ENCODE results near the gene WDFY4. TPM values are rescaled to one million over a fixed set of nuclear protein-coding genes. Genes with fewer than 3 reads are reported as not detected.

Gene WDFY4
- polyA plus RNA-seq, 1 experiment = not detected

- H3K27me3 ChIP-seq (ENCODE audit: control insufficient read depth, insufficient read depth, low read length) = 0 out of 2 replicates have a peak, but pooled peaks cover 2% of the 10 kb centered on the region
- TF ChIP-seq, protein P1, sequence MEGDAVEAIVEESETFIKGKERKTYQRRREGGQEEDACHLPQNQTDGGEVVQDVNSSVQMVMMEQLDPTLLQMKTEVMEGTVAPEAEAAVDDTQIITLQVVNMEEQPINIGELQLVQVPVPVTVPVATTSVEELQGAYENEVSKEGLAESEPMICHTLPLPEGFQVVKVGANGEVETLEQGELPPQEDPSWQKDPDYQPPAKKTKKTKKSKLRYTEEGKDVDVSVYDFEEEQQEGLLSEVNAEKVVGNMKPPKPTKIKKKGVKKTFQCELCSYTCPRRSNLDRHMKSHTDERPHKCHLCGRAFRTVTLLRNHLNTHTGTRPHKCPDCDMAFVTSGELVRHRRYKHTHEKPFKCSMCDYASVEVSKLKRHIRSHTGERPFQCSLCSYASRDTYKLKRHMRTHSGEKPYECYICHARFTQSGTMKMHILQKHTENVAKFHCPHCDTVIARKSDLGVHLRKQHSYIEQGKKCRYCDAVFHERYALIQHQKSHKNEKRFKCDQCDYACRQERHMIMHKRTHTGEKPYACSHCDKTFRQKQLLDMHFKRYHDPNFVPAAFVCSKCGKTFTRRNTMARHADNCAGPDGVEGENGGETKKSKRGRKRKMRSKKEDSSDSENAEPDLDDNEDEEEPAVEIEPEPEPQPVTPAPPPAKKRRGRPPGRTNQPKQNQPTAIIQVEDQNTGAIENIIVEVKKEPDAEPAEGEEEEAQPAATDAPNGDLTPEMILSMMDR (IDR thresholded peaks at IDR 0.05; ENCODE audit: insufficient read depth, low read depth, low read length) = no peak
- CTCF ChIA-PET = interaction anchor here (1.0 kb wide), 1 partner anchor 9 kb away, joined by 3 read pairs; no protein-coding TSS in a partner anchor
- no peaks in the 10 kb centered on the region for H3K36me3 ChIP-seq (ENCODE audit: control insufficient read depth, insufficient read depth, low read length)
- DNase-seq (ENCODE audit: low read depth) = no peak
- H3K4me3 ChIP-seq (ENCODE audit: low read depth, low read length) = no peak overlapping the region
- POLR2A ChIA-PET = no interaction called here
Measured at GRCh38 chr10:48779546-48780152, 95.0 kb downstream of the WDFY4 start.

DNA sequence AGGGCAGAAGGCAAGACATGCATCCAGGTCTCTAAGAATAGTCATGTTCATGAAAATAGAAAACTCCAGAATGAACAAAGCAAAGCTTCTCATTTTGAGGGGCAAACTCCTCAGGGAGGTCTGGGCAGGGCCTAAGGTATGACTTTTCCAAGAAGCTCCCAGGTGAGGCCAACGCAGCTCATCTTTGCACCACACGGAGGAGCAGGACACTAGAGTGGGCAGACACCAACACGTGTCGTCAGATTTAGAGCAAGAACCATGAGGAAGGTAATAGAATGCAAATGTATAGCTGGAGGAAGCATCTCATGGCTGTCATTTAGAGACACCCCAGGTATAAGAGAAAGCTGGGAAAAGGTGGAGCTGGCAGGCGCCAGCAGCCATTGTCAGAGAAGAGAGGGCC is 95.7 kb downstream of the WDFY4 start:
- DNase-seq (ENCODE audit: low read depth) = no peak
- TF ChIP-seq, protein P1 (IDR thresholded peaks at IDR 0.05; ENCODE audit: insufficient read depth, low read depth, low read length) = no peak
- CTCF ChIA-PET = interaction anchor here (1.0 kb wide), 1 partner anchor 9 kb away, joined by 3 read pairs; no protein-coding TSS in a partner anchor
- POLR2A ChIA-PET = no interaction called here
- Histone ChIP-seq H3K36me3 (ENCODE audit: control insufficient read depth, insufficient read depth, low read length) (no peaks in the 10 kb centered on the region), H3K27me3 (ENCODE audit: control insufficient read depth, insufficient read depth, low read length) (0 out of 2 replicates have a peak, but pooled peaks cover 2% of the 10 kb centered on the region), H3K4me3 (ENCODE audit: low read depth, low read length) (no peak overlapping the region)

GRCh38 chr10:48782386-48782785 is 97.7 kb downstream of the WDFY4 start:
- POLR2A ChIA-PET = no interaction called here
- Histone ChIP-seq H3K36me3 (ENCODE audit: control insufficient read depth, insufficient read depth, low read length) (no peaks in the 10 kb centered on the region), H3K27me3 (ENCODE audit: control insufficient read depth, insufficient read depth, low read length) (peaks cover 3% of the 10 kb centered on the region; the same call in 1 of the 2 replicates), H3K4me3 (ENCODE audit: low read depth, low read length) (no peak overlapping the region)
- TF ChIP-seq, protein P1 (IDR thresholded peaks at IDR 0.05; ENCODE audit: insufficient read depth, low read depth, low read length) = no peak
- CTCF ChIA-PET = no interaction called here
- DNase-seq (ENCODE audit: low read depth) = no peak

- POLR2A ChIA-PET = no interaction called here
- TF ChIP-seq, protein P1 (IDR thresholded peaks at IDR 0.05; ENCODE audit: insufficient read depth, low read depth, low read length) = no peak
- DNase-seq (ENCODE audit: low read depth) = no peak
- no peak overlapping the region for H3K4me3 ChIP-seq (ENCODE audit: low read depth, low read length)
- H3K27me3 ChIP-seq (ENCODE audit: control insufficient read depth, insufficient read depth, low read length) = peaks cover 3% of the 10 kb centered on the region; the same call in 1 of the 2 replicates
- H3K36me3 ChIP-seq (ENCODE audit: control insufficient read depth, insufficient read depth, low read length) = no peaks in the 10 kb centered on the region
- CTCF ChIA-PET = interaction anchor here (0.6 kb wide), 1 partner anchor 10 kb away, joined by 3 read pairs; no protein-coding TSS in a partner anchor
Measured at GRCh38 chr10:48784031-48784430, 99.4 kb downstream of the WDFY4 start.

- ChIA-PET CTCF (no interaction called here), POLR2A (no interaction called here)
- DNase-seq (ENCODE audit: low read depth) = no peak
- H3K4me3 ChIP-seq (ENCODE audit: low read depth, low read length) = no peak overlapping the region
- peaks cover 1% of the 10 kb centered on the region; the same call in 1 of the 2 replicates for H3K27me3 ChIP-seq (ENCODE audit: control insufficient read depth, insufficient read depth, low read length)
- TF ChIP-seq, protein P1 (IDR thresholded peaks at IDR 0.05; ENCODE audit: insufficient read depth, low read depth, low read length) = no peak
- H3K36me3 ChIP-seq (ENCODE audit: control insufficient read depth, insufficient read depth, low read length) = no peaks in the 10 kb centered on the region
Measured at GRCh38 chr10:48785796-48786195, 101.1 kb downstream of the WDFY4 start.
